HepG2 (cell line): ENCODE measurements around the gene EIF3A.

Experiments
- ARNT ChIP-seq: fragments of 450-650 bp; IDR thresholded peaks from 2 replicates; pipeline ENCODE4 v1.6.1; 2017
- MEIS2 ChIP-seq: sonication (generic); formaldehyde crosslinking; IDR thresholded peaks from 2 replicates; pipeline ENCODE4 v1.9.0; 2021; ENCODE audit warnings: mild to moderate bottlenecking, missing genetic modification reagents
- SOX13 ChIP-seq, 3 experiments: fragments of 450-650 bp in 1 of 3; sonication (generic) in 1 of 3; formaldehyde crosslinking in 1 of 3; IDR thresholded peaks in 2 of 3; conservative IDR thresholded peaks in 1 of 3; 2 replicates each; pipeline versions ENCODE4 v1.5.0 to v1.6.1; 2016 to 2020; ENCODE audit warnings: antibody characterized with exemption in 1 of 3, mild to moderate bottlenecking in 1 of 3, missing compliant biosample characterization in 1 of 3, missing genetic modification reagents in 1 of 3, moderate library complexity in 1 of 3
- ZNF792 ChIP-seq: IDR thresholded peaks from 2 replicates; pipeline ENCODE4 v1.6.1; 2016
- TF ChIP-seq, protein P1 (sequence below): sonication (generic); formaldehyde crosslinking; IDR thresholded peaks from 2 replicates; pipeline ENCODE4 v1.8.0; 2022; ENCODE audit warnings: missing genetic modification reagents, mild to moderate bottlenecking, moderate library complexity, borderline replicate concordance
- TF ChIP-seq, protein P2 (sequence below): sonication (generic); formaldehyde crosslinking; IDR thresholded peaks from 2 replicates; pipeline ENCODE4 v1.5.0; 2020; ENCODE audit warnings: mild to moderate bottlenecking, missing genetic modification reagents, borderline replicate concordance

DNA sequence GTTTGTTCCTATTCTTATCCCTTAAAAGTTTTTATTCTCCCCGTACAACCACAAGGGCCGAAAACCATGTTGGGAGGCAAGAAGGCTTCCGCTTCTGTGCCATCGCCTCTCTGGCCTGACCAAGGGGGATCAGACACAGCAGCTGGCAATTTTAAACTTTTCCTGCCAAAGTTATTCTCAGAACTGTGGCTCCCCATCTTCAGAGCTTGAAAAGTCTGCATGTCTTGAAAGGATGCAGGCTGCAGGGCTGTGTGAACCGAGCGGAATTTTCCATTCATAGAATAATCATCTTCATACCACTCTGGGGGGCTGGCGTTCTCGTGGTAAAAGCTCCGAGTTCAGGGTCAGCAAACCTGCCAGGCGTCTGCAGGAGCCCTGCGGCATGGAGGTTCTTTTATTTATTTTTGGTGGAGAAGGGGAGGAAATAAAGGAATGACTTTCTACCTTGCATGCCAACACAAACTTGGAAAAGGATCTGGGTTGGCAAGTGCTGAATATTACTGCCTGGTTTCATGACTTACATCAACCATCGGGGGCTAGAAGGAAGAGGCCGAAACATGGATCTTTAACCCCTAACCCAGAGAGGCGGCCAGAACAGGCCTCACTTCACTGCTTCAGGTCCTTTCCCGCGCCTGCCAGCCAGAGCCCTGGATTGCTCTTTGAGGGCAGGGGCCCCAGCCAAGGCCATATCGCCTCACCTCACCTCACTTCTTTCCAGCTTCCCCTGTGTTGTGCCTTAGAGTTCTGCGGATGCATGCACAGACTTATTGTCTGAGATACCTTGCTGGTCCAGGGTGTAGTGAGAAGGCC, 54.1 kb downstream of the EIF3A start:
- TF ChIP-seq ZNF792 (CRISPR knock-in tag) = no peak
- no peak for TF ChIP-seq MEIS2 (CRISPR knock-in tag)
- TF ChIP-seq ARNT = no peak
- TF ChIP-seq SOX13 (IDR thresholded peaks at IDR 0.05) = no peak
- TF ChIP-seq SOX13 (CRISPR knock-in tag; conservative IDR thresholded peaks at IDR 0.05 in 1 of 2, IDR thresholded peaks at IDR 0.05 in 1 of 2) = no peak
- TF ChIP-seq, protein P1, sequence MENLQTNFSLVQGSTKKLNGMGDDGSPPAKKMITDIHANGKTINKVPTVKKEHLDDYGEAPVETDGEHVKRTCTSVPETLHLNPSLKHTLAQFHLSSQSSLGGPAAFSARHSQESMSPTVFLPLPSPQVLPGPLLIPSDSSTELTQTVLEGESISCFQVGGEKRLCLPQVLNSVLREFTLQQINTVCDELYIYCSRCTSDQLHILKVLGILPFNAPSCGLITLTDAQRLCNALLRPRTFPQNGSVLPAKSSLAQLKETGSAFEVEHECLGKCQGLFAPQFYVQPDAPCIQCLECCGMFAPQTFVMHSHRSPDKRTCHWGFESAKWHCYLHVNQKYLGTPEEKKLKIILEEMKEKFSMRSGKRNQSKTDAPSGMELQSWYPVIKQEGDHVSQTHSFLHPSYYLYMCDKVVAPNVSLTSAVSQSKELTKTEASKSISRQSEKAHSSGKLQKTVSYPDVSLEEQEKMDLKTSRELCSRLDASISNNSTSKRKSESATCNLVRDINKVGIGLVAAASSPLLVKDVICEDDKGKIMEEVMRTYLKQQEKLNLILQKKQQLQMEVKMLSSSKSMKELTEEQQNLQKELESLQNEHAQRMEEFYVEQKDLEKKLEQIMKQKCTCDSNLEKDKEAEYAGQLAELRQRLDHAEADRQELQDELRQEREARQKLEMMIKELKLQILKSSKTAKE = no peak
- TF ChIP-seq, protein P2, sequence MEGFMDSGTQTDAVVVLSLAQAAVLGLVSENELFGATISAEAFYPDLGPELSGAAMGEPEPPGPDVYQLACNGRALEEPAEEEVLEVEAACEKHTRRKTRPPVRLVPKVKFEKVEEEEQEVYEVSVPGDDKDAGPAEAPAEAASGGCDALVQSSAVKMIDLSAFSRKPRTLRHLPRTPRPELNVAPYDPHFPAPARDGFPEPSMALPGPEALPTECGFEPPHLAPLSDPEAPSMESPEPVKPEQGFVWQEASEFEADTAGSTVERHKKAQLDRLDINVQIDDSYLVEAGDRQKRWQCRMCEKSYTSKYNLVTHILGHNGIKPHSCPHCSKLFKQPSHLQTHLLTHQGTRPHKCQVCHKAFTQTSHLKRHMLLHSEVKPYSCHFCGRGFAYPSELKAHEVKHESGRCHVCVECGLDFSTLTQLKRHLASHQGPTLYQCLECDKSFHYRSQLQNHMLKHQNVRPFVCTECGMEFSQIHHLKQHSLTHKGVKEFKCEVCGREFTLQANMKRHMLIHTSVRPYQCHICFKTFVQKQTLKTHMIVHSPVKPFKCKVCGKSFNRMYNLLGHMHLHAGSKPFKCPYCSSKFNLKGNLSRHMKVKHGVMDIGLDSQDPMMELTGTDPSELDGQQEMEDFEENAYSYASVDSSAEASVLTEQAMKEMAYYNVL (CRISPR knock-in tag) = no peak
